T-helper 22 cell (primary cell): ENCODE data around the gene ZG16.
"Not testable (repeated sequence)": the region's sequence is repeated elsewhere in the genome, so short reads cannot be mapped to it uniquely, and the experiment has no call there.

Experiments
- DNase-seq: peaks from one replicate; pipeline ENCODE4 v3.0.0-alpha.2; 2020; ENCODE audit warnings: low read depth

Gene ZG16

DNA sequence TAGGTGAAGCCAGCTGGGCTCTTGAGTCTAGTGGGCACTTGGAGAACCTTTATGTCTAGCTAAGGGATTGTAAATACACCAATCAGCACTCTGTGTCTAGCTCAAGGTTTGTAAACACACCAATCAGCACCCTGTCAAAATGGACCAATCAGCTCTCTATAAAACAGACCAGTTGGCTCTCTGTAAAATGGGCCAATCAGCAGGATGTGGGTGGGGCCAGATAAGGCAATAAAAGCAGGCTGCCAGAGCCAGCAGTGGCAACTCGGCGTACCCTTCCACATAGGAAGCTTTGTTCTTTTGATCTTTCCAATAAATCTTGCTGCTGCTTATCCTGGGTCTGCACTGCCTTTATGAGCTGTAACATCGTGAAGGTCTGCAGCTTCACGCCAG, 29.3 kb upstream of the ZG16 start:
- DNase-seq = not testable (repeated sequence)

DNA sequence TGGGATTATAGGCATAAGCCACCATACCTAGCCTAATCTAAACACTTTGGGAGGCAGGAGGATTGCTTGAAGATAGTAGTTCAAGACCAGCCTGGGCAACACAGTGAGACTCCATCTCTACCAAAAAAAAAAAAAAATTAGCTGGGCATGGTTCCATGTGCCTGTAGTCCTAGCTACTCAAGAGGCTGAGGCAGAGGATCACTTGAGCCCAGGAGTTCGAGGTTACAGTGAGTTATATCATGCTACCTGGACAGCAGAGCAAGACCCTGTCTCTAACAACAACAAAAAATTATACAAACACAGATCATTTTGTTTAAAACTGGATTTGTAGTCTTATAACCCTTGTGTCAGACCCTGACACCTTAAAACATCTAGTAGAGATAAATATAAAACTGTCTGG, 24.5 kb upstream of the ZG16 start:
- DNase-seq = no peak

DNA sequence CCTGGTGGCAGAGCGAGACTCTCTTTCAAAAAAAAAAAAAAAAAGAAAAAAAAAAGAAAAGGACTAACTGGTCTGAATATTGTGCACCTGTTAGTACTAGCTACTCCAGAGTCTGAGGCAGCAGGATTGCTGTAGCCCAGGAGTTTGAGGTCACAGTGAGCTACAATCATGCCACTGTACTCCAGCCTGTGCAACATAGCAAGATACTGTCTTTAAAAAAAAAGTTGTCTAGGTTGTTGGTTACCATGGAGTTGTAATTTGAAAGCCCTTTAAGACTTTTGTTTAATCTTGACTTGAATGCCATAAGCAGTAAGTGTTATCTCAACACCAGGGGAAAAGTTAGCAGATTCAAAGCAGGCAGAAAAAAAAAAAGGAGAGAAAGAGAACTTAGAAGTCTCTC, 21.4 kb upstream of the ZG16 start:
- no peak for DNase-seq

DNA sequence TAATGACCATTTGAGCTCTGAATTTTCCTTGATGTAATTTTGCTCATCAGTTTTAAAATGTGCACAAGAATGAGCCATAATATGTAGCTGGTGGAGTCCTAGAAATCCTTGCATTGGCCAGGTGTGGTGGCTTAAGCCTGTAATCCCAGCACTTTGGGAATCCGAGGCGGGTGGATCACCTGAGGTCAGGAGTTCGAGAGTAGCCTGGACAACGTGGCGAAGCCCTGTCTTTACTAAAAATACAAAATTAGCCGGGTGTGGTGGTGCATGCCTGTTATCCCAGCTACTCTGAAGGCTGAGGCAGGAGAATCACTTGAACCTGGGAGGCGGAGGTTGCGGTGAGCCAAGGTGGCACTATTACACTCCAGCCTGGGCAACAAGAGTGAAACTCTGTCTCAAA, 21.0 kb upstream of the ZG16 start:
- not testable (repeated sequence) for DNase-seq

DNA sequence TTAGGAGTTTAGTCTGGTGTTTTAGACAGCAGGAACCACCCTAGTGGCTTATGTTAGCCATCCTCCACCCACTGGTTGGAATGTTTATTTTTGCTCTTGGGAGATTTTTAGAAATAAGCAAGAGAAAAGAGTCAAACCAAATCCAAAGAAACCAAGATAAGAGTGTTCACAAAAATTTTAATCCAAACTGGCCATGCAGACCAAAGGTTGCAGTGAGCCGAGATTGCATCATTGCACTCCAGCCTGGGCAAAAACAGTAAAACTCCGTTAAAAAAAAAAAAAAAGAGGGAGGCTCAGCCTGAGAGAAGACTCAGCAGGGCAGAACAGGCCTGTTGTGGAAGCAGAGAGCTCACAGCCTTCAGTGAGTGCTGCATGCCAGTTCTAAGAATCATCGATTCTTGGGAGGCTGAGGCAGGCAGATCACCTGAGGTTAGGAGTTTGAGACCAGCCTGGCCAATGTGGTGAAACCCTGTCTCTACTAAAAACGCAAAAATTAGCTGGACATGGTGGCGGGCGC, 20.0 kb upstream of the ZG16 start:
- no peak for DNase-seq

DNA sequence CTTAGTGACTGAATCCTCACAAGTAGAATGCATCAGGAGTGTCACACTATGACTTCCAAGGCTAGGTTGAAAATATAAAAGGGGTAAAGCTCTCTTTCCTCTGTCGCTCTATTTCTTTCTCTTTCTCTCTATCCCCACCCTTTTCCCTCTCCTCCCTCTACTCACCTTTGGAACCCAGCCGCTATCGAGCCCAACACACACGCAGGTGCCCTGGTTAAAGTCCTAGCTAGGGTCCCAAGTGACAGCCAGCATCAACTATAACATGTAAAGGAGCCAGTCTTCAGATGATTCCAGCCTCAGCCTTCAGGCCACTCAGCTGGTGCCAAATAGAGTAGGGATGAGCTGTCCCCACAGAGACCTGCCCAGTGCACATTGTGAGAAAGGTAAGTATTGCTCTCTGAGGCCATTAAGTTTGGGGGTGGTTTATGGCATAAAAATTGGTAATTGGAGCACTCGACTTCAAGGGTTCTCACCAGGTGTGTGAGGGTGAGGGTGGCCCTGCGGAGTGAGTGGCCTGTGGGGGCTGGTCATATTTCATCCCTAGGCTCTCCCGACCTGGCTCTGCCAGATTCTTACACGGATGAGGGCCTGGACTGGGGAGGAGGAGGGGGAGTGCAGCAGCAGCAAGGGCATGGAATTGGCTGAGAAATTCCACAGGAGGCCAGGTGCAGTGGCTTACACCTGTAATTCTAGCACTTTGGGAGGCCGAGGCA, 17.3 kb upstream of the ZG16 start:
- no peak for DNase-seq

DNA sequence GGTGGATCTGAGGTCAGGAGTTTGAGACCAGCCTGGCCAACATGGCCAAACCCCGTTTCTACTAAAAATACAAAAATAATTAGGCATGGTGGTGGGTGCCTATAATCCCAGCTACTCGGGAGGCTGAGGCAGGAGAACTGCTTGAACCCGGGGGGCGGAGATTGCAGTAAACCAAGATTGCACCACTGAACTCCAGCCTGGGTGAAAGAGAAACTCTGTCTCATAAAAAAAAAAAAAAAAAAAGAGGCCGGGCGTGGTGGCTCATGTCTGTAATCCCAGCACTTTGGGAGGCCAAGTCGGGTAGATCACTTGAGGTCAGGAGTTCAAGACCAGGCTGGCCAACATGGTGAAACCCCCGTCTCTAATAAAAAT, 16.8 kb upstream of the ZG16 start:
- not testable (repeated sequence) for DNase-seq

DNA sequence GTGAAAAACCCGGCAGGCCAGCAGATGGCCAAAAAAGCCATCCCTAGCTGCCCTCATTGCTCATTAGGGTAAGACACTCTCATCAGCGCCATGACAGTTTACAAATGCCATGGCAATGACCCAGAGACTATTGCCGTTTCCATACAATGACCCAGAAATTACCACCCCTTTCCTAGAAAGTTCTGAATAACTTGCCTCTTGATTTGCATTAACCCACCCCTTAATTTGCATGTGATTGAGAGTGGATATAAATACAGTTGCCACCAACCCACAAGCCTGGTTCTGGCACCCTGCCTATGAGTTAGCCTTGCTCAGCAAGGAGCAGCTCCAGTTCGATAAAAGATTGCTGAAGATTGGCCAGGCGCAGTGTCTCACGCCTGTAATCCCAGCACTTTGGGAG, 16.2 kb upstream of the ZG16 start:
- DNase-seq = no peak

DNA sequence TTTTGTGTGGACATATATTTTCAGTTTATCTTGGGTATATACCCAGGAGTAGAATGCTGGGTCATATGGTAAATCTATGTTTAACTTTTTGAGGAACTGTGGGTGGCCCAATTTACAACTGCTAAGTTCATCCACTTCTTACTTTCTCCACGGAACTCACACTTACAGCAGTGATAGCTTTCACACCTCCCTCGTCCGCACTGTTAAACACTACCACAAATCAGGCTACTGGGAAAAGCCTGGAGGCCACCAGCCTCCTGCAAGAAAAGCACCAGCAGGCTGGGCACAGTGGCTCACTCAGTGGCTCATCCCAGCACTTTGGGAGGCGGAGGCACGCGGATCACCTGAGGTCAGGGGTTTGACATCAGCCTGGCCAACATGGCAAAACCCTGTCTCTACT, 14.7 kb upstream of the ZG16 start:
- DNase-seq = no peak

DNA sequence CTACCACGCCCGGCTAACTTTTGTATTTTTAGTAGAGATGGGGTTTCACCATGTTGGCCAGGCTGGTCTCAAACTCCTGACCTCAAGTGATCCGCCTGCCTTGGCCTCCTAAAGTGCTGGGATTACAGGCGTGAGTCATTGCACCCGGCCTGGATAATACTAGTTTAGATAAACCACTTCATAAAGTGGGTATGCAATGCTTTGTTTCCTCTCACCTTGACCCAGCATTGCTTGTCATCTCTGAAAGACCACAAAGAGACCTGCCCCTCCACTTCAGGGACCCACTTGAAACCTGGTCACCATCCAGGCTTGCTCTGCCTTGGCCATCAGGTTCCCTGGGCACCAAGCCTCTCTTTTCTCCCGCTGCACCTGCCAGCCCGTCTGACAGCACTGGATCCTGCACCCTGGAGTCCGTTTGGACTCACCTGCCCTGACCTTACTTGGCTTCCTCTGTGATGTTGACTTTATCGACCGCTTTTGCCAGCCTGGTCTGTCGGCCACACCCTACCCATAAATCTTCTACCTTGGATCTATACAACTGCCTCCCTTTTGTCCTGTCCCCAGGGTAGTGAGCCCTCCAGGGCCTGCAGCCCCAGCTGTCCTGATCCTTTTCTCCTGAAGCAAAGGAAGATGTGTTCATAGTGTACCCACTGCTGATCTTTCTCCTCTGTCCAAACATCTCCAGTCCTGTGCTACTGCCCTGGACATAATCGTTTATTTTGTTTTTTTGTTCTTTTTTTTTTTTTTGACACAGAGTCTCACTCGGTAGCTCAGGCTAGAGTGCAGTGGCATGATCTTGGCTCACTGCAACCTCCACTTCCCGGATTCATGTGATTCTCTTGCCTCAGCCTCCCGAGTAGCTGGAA, 12.7 kb upstream of the ZG16 start:
- DNase-seq = no peak

DNA sequence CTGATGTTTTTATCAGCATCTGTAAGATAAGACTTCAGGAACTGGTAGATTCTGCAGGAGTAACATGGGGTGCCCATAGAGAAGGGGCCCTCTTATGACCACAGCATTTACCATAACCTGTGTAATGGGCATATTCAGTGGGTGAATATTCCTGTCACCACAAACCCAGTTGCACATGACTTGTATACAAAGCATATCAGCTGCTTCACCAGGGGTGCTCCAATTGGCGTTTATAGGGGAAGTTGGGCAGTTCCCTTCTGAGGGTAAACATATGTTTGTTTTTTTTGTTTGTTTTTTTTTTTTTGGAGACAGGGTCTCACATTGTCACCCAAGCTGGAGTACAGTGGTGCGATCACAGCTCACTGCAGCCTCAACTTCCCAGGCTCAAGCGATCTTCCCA, 11.5 kb upstream of the ZG16 start:
- no peak for DNase-seq

DNA sequence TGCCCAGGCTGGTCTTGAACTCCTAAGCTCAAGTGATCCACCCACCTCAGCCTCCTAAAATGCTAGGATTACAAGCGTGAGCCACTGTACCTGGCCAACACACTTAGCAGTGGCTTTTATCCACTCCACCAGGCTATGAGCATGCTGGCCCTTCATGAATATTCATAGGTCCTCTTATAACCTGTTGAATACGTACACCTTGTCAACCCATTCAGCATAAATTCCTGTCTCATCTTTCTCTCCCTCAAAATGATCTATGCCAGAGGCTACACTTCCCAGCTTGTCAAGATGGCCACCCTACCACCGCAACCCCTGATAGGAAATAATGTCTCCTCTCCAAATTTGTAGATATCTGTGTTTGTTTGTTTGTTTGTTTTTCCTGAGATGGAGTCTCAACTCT, 11.0 kb upstream of the ZG16 start:
- DNase-seq = no peak

DNA sequence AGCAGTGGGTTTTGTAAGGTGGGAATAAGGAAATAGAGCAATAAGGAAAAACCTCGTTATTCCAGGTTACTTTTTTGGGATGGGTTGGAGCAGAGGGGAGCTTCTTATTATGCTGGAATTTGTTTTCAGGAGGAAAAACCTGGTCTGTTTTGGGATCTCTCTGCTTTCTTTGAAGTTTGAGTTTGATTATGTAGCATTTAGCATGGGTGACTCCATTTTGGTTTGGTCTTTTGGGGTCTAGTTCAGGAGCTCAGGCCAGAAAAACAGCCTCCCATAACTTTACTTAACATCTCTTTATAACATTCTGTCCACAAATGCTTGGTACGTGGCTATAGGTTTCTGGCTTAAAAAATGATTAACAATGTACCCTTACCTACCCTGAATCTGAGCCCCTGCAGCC, 8.5 kb upstream of the ZG16 start:
- DNase-seq = no peak

DNA sequence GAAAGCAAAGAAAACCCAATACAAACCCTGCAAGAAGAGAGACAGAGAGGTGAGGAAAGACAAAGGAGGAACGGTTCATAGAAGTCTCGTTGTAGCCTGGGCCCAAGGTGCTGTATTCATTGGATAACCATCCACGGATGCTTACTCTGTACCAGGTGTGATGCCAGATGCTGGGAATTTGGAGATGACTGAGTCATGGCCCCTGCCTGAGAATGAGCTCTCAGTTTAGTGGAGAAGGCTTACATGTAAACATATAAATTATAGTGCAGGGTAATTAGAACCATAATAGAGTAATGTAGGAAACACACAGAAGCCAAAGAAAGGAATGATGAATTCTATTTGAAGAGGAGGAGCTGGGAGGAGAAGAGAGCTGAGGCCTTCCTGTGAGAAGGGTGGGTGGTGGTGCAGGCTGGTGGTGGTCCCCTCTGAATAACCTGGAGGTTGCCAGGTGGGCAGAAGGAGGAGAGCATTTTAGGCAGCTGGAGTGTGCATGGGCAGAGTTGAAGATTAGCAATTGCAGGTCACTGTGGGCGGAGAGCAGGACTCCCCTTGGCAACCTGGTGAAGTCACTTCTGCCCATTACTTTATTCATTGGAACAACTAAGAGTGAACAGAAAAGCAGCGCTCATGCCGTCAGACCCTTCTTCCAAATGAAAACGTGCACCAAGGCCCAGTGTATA, 7.7 kb upstream of the ZG16 start:
- DNase-seq = no peak

DNA sequence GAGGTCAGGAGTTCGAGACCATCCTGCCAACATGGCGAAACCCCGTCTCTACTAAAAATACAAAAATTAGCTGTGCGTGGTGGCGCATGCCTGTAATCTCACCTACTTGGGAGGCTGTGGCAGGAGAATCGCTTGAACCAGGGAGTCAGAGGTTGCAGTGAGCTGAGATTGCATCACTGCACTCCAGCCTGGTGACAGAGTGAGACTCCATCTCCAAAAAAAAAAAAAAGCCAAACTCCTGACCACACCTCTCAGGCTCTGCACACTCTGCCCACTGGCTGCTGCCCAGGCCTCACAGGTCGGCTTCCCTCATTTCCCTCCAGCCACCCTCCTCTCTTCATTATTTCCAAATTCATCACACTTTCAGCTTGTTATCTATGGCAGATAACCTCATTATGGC, 5.7 kb upstream of the ZG16 start:
- DNase-seq = not testable (repeated sequence)

DNA sequence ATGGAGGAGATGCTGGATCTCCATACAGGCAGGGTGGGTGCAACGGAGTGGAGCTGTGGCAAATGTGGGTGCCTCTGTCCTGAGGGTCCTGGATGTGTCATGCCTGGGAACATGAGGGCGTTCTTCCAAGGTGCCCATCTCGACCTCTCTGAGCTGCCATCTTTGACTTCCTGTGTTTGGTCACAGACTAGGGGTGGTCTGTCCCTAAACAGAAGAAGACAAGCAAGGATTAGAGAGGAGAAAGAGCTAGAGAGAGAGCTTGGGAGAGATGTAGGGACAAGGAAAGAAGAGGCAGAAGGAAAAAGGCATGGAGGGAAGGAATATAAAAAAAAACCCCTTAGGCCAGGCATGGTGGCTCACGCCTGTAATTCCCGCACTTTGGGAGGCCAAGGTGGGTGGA, 3.3 kb upstream of the ZG16 start:
- DNase-seq = no peak

DNA sequence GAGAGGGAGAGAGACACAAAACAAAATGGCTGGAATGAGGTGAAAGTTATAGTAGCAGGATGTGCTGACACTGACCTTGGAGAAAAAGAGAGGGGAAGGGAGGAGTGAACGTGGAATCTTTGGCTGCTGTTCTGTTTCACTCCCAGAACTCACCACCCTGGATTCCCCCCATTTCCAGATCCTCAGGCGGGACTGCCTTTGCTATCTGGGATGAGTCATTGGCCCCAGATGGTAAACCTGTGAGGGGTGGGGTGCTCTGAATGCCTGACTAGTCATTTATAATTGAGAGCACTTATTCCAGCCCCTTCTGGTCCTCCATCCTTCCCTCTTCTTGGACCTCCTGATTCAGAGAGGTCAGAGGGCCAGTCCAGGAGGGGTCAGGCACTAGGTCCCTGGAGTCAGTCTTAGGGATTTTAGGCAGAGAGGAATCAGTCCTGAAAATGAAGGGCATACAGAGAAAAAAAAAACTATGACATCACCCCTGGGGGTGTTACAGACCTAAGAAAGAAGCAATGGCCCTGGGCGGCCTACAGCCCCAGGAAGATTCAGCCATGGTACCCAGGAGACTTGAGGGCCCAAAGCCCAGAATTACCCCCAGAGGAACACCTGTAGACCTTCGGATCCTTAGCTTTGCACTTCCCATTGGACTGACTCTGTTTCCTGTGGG, 2.2 kb upstream of the ZG16 start:
- no peak for DNase-seq

DNA sequence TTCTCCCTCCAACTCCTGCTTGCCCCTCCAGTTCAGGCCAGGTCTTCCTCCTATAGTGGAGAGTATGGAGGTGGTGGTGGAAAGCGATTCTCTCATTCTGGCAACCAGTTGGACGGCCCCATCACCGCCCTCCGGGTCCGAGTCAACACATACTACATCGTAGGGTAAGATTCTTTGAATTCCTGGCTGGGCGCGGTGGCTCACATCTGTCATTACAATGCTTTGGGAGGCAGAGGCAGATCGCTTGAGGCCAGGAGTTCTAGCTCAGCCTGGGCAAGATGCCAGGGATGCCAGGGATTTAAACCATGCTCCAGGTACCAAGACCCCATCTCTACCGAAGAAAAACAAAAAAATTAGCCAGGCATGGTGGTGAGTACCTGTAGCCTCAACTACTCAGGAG, 1.4 kb downstream of the ZG16 start:
- no peak for DNase-seq

DNA sequence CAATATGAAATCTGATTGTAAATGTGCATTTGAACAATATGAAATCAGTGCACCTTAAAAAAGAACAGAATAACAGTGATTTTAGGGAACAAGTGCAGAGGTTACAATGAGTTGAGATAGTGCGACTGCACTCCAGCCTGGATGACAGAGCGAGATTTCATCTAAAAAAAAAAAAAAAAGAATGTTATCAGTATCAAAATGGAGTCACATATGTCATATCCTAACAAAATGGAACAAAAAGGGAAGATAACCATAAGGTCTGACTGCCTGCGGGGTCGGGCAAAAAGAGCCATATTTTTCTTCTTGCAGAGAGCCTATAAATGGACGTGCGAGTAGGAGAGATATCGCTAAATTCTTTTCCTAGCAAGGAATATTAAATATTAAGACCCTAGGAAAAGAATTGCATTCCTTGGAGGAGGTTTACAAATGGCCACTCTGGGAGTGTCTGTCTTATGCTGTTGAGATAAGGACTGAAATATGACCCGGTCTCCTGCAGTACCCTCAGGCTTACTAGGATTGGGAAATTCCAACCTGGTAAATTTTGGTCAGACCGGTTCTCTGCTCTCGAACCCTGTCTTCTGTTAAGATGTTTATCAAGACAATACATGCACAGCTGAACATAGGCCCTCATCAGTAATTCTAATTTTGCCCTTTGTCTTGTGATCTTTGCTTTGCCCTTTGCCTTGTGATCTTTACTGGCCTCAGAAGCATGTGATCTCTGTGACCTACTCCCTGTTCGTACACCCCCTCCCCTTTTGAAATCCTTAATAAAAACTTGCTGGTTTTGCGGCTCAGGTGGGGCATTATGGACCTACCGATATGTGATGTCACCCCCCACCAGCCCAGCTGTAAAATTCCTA, 5.3 kb downstream of the ZG16 start:
- not testable (repeated sequence) for DNase-seq

DNA sequence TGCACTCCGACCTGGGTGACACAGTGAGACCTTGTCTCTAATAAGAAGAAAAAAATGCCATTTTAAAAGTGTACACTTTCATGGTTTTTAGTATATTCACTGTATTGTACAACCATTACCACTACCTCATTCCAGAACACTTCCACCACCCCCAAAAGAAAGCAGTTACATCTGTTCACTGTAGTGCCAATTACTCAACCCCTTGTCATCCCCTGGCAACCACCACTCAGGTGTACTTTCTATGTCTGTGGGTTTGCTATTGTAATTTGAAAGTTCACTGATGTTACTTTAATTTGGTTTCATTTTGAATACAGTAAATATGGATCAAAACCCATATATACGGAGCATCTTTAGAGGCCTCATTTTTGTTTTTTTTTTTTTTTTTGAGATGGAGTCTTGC, 6.1 kb downstream of the ZG16 start:
- no peak for DNase-seq

DNA sequence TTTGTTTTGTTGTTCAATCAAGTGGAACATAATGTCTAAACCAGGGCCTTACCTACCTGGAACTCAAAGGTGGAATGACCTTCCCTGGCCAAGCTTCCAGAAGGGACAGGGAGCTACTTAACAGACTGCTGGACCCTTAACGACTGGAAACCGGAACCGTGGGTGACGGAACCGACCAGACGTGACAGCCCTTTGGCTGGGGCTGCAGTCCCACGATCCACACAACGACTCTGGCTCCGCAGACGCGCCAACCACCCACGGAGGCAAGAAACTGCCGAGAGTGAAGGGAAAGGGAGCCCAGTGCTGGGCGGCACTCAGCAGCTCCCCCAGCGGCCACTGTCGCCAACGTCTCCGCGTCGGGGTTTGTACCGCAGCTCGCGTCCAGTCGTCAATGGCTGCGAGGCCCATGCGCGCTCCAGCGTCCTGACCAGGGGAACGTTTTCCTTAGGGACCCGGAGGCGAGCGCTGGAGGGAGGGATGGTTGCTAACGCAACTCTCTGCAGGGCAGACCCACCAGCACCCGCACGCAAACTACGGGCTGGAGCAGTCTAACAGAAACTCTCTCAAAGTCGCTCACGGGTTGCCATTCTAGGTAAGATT, 6.9 kb downstream of the ZG16 start:
- DNase-seq = peak; percentile 37
